Inflammatory macrophage (primary cell): ENCODE data around the gene EMC1.

Experiments used
- DNase-seq, 2 donors: peaks; one replicate each; pipeline ENCODE4 v3.0.0-alpha.2; 2020 to 2022

Gene EMC1

GRCh38 chr1:19213580-19213979 lies 37.7 kb downstream of the EMC1 start:
- no peak for DNase-seq

GRCh38 chr1:19212167-19212566 lies 39.2 kb downstream of the EMC1 start:
- no peak for DNase-seq

GRCh38 chr1:19210772-19211549 lies 40.4 kb downstream of the EMC1 start:
- peak; percentile 29 to 44 for DNase-seq

- peak; percentile 97 to 98 for DNase-seq
Observed at GRCh38 chr1:19209990-19210771, 41.1 kb downstream of the EMC1 start, which contains the start of gene UBR4. Gene UBR4 (minus strand): TSS chr1:19210266. CDS start chr1:19210248, 18 bp downstream.

GRCh38 chr1:19209439-19209989 lies 41.8 kb downstream of the EMC1 start:
- DNase-seq: peak; percentile 42 to 52

GRCh38 chr1:19208710-19209438 lies 42.5 kb downstream of the EMC1 start:
- DNase-seq: no peak

- DNase-seq: no peak
Observed at GRCh38 chr1:19206947-19207346, 44.4 kb downstream of the EMC1 start.

GRCh38 chr1:19205845-19206244 lies 45.5 kb downstream of the EMC1 start:
- no peak for DNase-seq

GRCh38 chr1:19205403-19205802 lies 45.9 kb downstream of the EMC1 start:
- DNase-seq: no peak

- DNase-seq: peak; percentile 19 to 24
Observed at GRCh38 chr1:19204446-19205266, 46.7 kb downstream of the EMC1 start.

GRCh38 chr1:19203440-19203839 lies 47.9 kb downstream of the EMC1 start:
- no peak for DNase-seq

- no peak for DNase-seq
Observed at GRCh38 chr1:19202396-19202795, 48.9 kb downstream of the EMC1 start.

- DNase-seq: no peak
Observed at GRCh38 chr1:19199969-19200604, 51.2 kb downstream of the EMC1 start.

- DNase-seq: no peak
Observed at GRCh38 chr1:19199329-19199968, 51.9 kb downstream of the EMC1 start.

GRCh38 chr1:19198820-19199219 lies 52.5 kb downstream of the EMC1 start:
- no peak for DNase-seq

GRCh38 chr1:19197845-19198244 lies 53.5 kb downstream of the EMC1 start:
- DNase-seq: no peak

- DNase-seq: no peak
Observed at GRCh38 chr1:19196331-19196730, 55.0 kb downstream of the EMC1 start.

- DNase-seq: no peak
Observed at GRCh38 chr1:19193004-19193403, 58.3 kb downstream of the EMC1 start.

- DNase-seq: no peak
Observed at GRCh38 chr1:19191811-19192210, 59.5 kb downstream of the EMC1 start.

- DNase-seq: no peak
Observed at GRCh38 chr1:19190468-19190867, 60.9 kb downstream of the EMC1 start.

- no peak for DNase-seq
Observed at GRCh38 chr1:19189270-19189669, 62.1 kb downstream of the EMC1 start.
